HepG2 (cell line): ENCODE results near the gene MYO7B. TPM values are rescaled to one million over a fixed set of nuclear protein-coding genes. Genes with fewer than 3 reads are reported as not detected.

Experiments
- HES4 ChIP-seq: sonication (generic); formaldehyde crosslinking; IDR thresholded peaks from 2 replicates; pipeline ENCODE4 v1.9.0; 2021; ENCODE audit warnings: mild to moderate bottlenecking, missing genetic modification reagents, borderline replicate concordance
- MAZ ChIP-seq, 2 experiments: sonication (generic) in 1 of 2; formaldehyde crosslinking in 1 of 2; IDR thresholded peaks; 2 replicates each; pipeline versions ENCODE4 v1.5.0 to v1.6.1; 2012 to 2020; ENCODE audit warnings: low read depth in 2 of 2, mild to moderate bottlenecking in 2 of 2, borderline replicate concordance in 1 of 2, improper control_type of control experiment in 1 of 2, low read length in 1 of 2, missing genetic modification reagents in 1 of 2, moderate library complexity in 1 of 2
- MTA1 ChIP-seq: sonication (generic); formaldehyde crosslinking; IDR thresholded peaks from 2 replicates; pipeline ENCODE4 v1.4.0; 2020; ENCODE audit warnings: missing genetic modification reagents, mild to moderate bottlenecking, borderline replicate concordance
- TSC22D2 ChIP-seq: sonication (generic); formaldehyde crosslinking; IDR thresholded peaks from 2 replicates; pipeline ENCODE4 v1.5.1; 2020; ENCODE audit warnings: missing genetic modification reagents, mild to moderate bottlenecking, borderline replicate concordance
- ZNF598 ChIP-seq: sonication (generic); formaldehyde crosslinking; IDR thresholded peaks from 2 replicates; pipeline ENCODE4 v1.5.1; 2020; ENCODE audit warnings: mild to moderate bottlenecking, missing genetic modification reagents, borderline replicate concordance
- ZNF816 ChIP-seq: sonication (generic); formaldehyde crosslinking; IDR thresholded peaks from 2 replicates; pipeline ENCODE4 v1.8.0; 2022; ENCODE audit warnings: missing genetic modification reagents, mild to moderate bottlenecking, borderline replicate concordance
- ZSCAN21 ChIP-seq: sonication (generic); formaldehyde crosslinking; IDR thresholded peaks from 2 replicates; pipeline ENCODE4 v1.8.0; 2022; ENCODE audit warnings: mild to moderate bottlenecking, missing genetic modification reagents, moderate library complexity, borderline replicate concordance
- polyA plus RNA-seq, 8 experiments: library from polyadenylated mRNA; depleted of rRNA in 3 of 8; stranded (reverse) in 7 of 8; unstranded in 1 of 8; fragments of >200 nt; fragmentation: Illumina TruSeq in 4 of 8; extraction: Trizol in 4 of 8; gene quantifications; 2 replicates each; pipeline versions ENCODE4 v1.2.1 to v1.2.3, GENCODE V29; 2011 to 2016; ENCODE audit warnings: low read depth in 4 of 8, missing spikeins in 1 of 8, mixed read lengths in 1 of 8; ENCODE audit not compliant: insufficient read depth in 1 of 8
- total RNA-seq, 5 experiments: library from RNA; depleted of rRNA; stranded (reverse); fragments of >200 nt; fragmentation: Illumina TruSeq; extraction: Trizol; gene quantifications; 2 replicates each; pipeline ENCODE4 v1.2.3, GENCODE V29; 2016; ENCODE audit warnings: low read depth in 1 of 5
- TF ChIP-seq, protein P1 (sequence below): IDR thresholded peaks from 2 replicates; pipeline ENCODE4 v1.6.1; 2016
- TF ChIP-seq, protein P2 (sequence below): sonication (generic); formaldehyde crosslinking; IDR thresholded peaks from 2 replicates; pipeline ENCODE4 v1.5.0; 2020; ENCODE audit warnings: mild to moderate bottlenecking, missing genetic modification reagents, borderline replicate concordance
- TF ChIP-seq, protein P3 (sequence below): sonication (generic); formaldehyde crosslinking; IDR thresholded peaks from 2 replicates; pipeline ENCODE4 v1.8.1; 2023; ENCODE audit warnings: mild to moderate bottlenecking, moderate library complexity, missing genetic modification reagents
- TF ChIP-seq, protein P4 (sequence below): IDR thresholded peaks from 2 replicates; pipeline ENCODE4 v1.6.1; 2016; ENCODE audit warnings: missing genetic modification reagents, missing compliant biosample characterization
- TF ChIP-seq, protein P5 (sequence below): sonication (generic); formaldehyde crosslinking; IDR thresholded peaks from 2 replicates; pipeline ENCODE4 v1.5.0; 2020; ENCODE audit warnings: missing genetic modification reagents
- TF ChIP-seq, protein P6 (sequence below): sonication (generic); IDR thresholded peaks from 2 replicates; pipeline ENCODE4 v1.6.1; 2016; ENCODE audit warnings: low read depth, borderline replicate concordance

Gene MYO7B
- total and polyA plus RNA-seq, 2 of the 13 experiments (the other 11 are each of a cell fraction or from before 2014, with no cell fraction given), result not detected

DNA sequence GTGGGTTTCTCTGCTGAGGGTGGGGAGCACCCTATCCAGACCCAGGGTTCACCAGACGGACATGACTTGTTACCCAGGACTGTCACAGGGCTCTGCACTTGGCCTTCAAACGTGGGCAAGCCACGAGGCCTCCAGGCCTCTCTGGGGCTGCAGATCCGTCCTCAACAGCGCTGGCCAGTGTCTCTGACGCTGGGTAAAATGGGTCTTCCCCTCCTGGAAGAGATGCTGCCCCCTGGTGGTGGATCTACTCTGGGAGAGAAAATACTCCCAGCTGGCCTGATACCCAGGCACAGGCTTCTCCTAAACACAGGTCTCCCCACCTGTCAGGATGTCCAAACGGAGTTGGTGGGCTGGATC lies 114.2 kb downstream of the MYO7B start (continued):
- TF ChIP-seq, protein P1, sequence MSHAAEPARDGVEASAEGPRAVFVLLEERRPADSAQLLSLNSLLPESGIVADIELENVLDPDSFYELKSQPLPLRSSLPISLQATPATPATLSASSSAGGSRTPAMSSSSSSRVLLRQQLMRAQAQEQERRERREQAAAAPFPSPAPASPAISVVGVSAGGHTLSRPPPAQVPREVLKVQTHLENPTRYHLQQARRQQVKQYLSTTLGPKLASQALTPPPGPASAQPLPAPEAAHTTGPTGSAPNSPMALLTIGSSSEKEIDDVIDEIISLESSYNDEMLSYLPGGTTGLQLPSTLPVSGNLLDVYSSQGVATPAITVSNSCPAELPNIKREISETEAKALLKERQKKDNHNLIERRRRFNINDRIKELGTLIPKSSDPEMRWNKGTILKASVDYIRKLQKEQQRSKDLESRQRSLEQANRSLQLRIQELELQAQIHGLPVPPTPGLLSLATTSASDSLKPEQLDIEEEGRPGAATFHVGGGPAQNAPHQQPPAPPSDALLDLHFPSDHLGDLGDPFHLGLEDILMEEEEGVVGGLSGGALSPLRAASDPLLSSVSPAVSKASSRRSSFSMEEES (CRISPR knock-in tag), result no peak
- TF ChIP-seq, protein P2, sequence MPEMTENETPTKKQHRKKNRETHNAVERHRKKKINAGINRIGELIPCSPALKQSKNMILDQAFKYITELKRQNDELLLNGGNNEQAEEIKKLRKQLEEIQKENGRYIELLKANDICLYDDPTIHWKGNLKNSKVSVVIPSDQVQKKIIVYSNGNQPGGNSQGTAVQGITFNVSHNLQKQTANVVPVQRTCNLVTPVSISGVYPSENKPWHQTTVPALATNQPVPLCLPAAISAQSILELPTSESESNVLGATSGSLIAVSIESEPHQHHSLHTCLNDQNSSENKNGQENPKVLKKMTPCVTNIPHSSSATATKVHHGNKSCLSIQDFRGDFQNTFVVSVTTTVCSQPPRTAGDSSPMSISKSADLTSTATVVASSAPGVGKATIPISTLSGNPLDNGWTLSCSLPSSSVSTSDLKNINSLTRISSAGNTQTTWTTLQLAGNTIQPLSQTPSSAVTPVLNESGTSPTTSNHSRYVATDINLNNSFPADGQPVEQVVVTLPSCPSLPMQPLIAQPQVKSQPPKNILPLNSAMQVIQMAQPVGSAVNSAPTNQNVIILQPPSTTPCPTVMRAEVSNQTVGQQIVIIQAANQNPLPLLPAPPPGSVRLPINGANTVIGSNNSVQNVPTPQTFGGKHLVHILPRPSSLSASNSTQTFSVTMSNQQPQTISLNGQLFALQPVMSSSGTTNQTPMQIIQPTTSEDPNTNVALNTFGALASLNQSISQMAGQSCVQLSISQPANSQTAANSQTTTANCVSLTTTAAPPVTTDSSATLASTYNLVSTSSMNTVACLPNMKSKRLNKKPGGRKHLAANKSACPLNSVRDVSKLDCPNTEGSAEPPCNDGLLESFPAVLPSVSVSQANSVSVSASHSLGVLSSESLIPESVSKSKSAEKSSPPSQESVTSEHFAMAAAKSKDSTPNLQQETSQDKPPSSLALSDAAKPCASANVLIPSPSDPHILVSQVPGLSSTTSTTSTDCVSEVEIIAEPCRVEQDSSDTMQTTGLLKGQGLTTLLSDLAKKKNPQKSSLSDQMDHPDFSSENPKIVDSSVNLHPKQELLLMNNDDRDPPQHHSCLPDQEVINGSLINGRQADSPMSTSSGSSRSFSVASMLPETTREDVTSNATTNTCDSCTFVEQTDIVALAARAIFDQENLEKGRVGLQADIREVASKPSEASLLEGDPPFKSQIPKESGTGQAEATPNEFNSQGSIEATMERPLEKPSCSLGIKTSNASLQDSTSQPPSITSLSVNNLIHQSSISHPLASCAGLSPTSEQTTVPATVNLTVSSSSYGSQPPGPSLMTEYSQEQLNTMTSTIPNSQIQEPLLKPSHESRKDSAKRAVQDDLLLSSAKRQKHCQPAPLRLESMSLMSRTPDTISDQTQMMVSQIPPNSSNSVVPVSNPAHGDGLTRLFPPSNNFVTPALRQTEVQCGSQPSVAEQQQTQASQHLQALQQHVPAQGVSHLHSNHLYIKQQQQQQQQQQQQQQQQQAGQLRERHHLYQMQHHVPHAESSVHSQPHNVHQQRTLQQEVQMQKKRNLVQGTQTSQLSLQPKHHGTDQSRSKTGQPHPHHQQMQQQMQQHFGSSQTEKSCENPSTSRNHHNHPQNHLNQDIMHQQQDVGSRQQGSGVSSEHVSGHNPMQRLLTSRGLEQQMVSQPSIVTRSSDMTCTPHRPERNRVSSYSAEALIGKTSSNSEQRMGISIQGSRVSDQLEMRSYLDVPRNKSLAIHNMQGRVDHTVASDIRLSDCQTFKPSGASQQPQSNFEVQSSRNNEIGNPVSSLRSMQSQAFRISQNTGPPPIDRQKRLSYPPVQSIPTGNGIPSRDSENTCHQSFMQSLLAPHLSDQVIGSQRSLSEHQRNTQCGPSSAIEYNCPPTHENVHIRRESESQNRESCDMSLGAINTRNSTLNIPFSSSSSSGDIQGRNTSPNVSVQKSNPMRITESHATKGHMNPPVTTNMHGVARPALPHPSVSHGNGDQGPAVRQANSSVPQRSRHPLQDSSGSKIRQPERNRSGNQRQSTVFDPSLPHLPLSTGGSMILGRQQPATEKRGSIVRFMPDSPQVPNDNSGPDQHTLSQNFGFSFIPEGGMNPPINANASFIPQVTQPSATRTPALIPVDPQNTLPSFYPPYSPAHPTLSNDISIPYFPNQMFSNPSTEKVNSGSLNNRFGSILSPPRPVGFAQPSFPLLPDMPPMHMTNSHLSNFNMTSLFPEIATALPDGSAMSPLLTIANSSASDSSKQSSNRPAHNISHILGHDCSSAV (CRISPR knock-in tag), result 0 out of 2 replicates have a peak, but pooled peaks have one; percentile 54
- TF ChIP-seq, protein P3, sequence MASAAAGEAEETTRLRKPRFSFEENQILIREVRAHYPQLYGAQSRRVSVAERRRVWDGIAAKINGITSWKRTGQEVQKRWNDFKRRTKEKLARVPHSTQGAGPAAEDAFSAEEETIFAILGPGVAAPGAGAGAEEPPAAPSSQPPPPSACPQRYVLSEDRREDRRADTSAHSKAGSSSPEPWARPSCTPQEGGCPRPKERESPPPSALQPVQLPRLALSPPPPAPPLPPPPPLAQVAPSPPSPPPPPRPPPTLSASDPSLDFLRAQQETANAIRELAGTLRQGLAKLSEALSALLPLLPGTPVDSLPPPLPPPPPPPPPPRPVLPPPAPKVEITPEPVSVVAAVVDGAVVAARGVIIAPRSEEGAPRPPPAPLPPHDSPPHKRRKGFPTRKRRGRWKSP (CRISPR knock-in tag), result peak; percentile 20; the same call in 1 of the 2 replicates
- 0 out of 2 replicates have a peak, but pooled peaks have one; percentile 21 for TF ChIP-seq TSC22D2 (CRISPR knock-in tag)
- no peak for TF ChIP-seq ZNF598 (CRISPR knock-in tag)
- 0 out of 2 replicates have a peak, but pooled peaks have one; percentile 38 for TF ChIP-seq ZNF816 (CRISPR knock-in tag)
- TF ChIP-seq ZSCAN21 (CRISPR knock-in tag), result no peak
- TF ChIP-seq, protein P4, sequence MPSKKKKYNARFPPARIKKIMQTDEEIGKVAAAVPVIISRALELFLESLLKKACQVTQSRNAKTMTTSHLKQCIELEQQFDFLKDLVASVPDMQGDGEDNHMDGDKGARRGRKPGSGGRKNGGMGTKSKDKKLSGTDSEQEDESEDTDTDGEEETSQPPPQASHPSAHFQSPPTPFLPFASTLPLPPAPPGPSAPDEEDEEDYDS, result peak; percentile 24; the same call in 1 of the 2 replicates
- no peak for TF ChIP-seq HES4 (CRISPR knock-in tag)
- no peak for TF ChIP-seq MTA1 (CRISPR knock-in tag)
- no peak for TF ChIP-seq MAZ (IDR thresholded peaks at IDR 0.05; ENCODE audit: borderline replicate concordance, low read depth, low read length)
- peak; percentile 62; the same call in 1 of the 2 replicates for TF ChIP-seq MAZ (CRISPR knock-in tag; IDR thresholded peaks at IDR 0.05; ENCODE audit: low read depth)
- TF ChIP-seq, protein P5, sequence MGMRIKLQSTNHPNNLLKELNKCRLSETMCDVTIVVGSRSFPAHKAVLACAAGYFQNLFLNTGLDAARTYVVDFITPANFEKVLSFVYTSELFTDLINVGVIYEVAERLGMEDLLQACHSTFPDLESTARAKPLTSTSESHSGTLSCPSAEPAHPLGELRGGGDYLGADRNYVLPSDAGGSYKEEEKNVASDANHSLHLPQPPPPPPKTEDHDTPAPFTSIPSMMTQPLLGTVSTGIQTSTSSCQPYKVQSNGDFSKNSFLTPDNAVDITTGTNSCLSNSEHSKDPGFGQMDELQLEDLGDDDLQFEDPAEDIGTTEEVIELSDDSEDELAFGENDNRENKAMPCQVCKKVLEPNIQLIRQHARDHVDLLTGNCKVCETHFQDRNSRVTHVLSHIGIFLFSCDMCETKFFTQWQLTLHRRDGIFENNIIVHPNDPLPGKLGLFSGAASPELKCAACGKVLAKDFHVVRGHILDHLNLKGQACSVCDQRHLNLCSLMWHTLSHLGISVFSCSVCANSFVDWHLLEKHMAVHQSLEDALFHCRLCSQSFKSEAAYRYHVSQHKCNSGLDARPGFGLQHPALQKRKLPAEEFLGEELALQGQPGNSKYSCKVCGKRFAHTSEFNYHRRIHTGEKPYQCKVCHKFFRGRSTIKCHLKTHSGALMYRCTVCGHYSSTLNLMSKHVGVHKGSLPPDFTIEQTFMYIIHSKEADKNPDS (CRISPR knock-in tag), result no peak
- TF ChIP-seq, protein P6, sequence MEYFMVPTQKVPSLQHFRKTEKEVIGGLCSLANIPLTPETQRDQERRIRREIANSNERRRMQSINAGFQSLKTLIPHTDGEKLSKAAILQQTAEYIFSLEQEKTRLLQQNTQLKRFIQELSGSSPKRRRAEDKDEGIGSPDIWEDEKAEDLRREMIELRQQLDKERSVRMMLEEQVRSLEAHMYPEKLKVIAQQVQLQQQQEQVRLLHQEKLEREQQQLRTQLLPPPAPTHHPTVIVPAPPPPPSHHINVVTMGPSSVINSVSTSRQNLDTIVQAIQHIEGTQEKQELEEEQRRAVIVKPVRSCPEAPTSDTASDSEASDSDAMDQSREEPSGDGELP, result peak; percentile 59; the same call in 1 of the 2 replicates
